Cardiac muscle cell (in vitro differentiated cells and primary cell): ENCODE measurements around the gene MYO5A. TPM values are rescaled to one million over a fixed set of nuclear protein-coding genes. Genes with fewer than 3 reads are reported as not detected.
A peak's percentile ranks its signal among the peaks of the same experiment; 100 is the strongest.

Source experiments
- DNase-seq, 2 donors: peaks; one replicate each; pipeline versions ENCODE4 v3.0.0 to v3.0.0-alpha.2; 2010 to 2017; ENCODE audit warnings: low read depth in 1 of 2, low spot score in 1 of 2
- H3K27ac ChIP-seq: fragments of 200-600 bp; sonication (generic); 2 replicates; pipeline ENCODE4 v1.5.1; 2016
- H3K27me3 ChIP-seq: fragments of 200-600 bp; sonication (generic); 2 replicates; pipeline ENCODE4 v1.6.0; 2016; ENCODE audit warnings: control low read depth
- H3K36me3 ChIP-seq: fragments of 200-600 bp; sonication (generic); 2 replicates; pipeline ENCODE4 v1.5.1; 2016; ENCODE audit warnings: control low read depth
- H3K4me1 ChIP-seq: fragments of 200-600 bp; sonication (generic); 2 replicates; pipeline ENCODE4 v1.8.1; 2017; ENCODE audit warnings: low read depth, mild to moderate bottlenecking, mixed run types
- H3K4me3 ChIP-seq: fragments of 200-600 bp; sonication (generic); 2 replicates; pipeline ENCODE4 v1.5.1; 2016; ENCODE audit warnings: mild to moderate bottlenecking
- H3K9me3 ChIP-seq: fragments of 200-600 bp; sonication (generic); 2 replicates; pipeline ENCODE4 v1.5.1; 2017; ENCODE audit warnings: low read depth, mild to moderate bottlenecking, control low read depth
- CTCF ChIP-seq: IDR thresholded peaks from 2 replicates; pipeline ENCODE4 v1.5.1; 2012; ENCODE audit warnings: low read depth, mild to moderate bottlenecking, low read length
- polyA plus RNA-seq: library from polyadenylated mRNA; unstranded; fragments of >200 nt; fragmentation: Nextera tagmentation; extraction: Ambion mirVana; gene quantifications from 2 replicates; pipeline ENCODE4 v1.2.1, GENCODE V29; 2016
- total RNA-seq: library from RNA; depleted of rRNA; stranded (reverse); fragments of >200 nt; gene quantifications from 2 replicates; pipeline ENCODE4 v1.2.3, GENCODE V29; 2016

Gene MYO5A
- total and polyA plus RNA-seq, 2 experiments from 2014 or later: 5.1 to 27.7 TPM

DNA sequence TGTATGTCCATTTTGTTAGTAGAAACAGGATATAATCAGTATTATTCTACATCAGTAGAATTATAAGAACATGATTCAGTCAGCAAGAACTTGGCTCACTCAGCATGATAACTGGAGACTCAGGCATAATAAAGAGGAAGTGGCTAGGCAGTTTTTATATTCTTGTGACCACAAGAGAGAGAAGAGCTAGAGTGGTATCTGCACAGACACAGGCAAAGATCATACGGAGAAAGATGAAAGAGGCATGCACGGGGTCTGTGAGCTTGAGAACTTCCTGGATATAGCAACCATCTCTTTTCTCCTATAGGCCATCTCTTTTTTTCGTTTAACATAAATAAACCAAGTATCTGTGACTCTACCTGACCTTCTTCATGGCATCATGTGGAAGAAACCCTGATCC is 46.8 kb downstream of the MYO5A start:
- Histone ChIP-seq H3K4me3 (no peak overlapping the region), H3K27me3 (no peaks in the 10 kb centered on the region), H3K9me3 (no peaks in the 10 kb centered on the region), H3K27ac (no peak overlapping the region), H3K4me1 (peaks cover 23% of the 10 kb centered on the region), H3K36me3 (no peaks in the 10 kb centered on the region)
- TF ChIP-seq CTCF: no peak
- DNase-seq: peak in 1 of 2 donors; percentile 74

GRCh38 chr15:52480990-52481389 is 47.7 kb downstream of the MYO5A start:
- DNase-seq: no peak
- no peak for TF ChIP-seq CTCF

GRCh38 chr15:52466716-52467115 is 62.0 kb downstream of the MYO5A start:
- Histone ChIP-seq H3K4me3 (no peak overlapping the region), H3K27me3 (no peaks in the 10 kb centered on the region), H3K36me3 (no peaks in the 10 kb centered on the region), H3K27ac (no peak overlapping the region), H3K9me3 (no peaks in the 10 kb centered on the region), H3K4me1 (peaks cover 22% of the 10 kb centered on the region)
- TF ChIP-seq CTCF: no peak
- DNase-seq: no peak

More at GRCh38 chr15:52480990-52481389, 47.7 kb downstream of the MYO5A start:
- no peaks in the 10 kb centered on the region for H3K36me3 ChIP-seq
- no peaks in the 10 kb centered on the region for H3K27me3 ChIP-seq
- no peak overlapping the region for H3K27ac ChIP-seq
- no peaks in the 10 kb centered on the region for H3K9me3 ChIP-seq
- H3K4me1 ChIP-seq: peaks cover 16% of the 10 kb centered on the region
- H3K4me3 ChIP-seq: no peak overlapping the region

DNA sequence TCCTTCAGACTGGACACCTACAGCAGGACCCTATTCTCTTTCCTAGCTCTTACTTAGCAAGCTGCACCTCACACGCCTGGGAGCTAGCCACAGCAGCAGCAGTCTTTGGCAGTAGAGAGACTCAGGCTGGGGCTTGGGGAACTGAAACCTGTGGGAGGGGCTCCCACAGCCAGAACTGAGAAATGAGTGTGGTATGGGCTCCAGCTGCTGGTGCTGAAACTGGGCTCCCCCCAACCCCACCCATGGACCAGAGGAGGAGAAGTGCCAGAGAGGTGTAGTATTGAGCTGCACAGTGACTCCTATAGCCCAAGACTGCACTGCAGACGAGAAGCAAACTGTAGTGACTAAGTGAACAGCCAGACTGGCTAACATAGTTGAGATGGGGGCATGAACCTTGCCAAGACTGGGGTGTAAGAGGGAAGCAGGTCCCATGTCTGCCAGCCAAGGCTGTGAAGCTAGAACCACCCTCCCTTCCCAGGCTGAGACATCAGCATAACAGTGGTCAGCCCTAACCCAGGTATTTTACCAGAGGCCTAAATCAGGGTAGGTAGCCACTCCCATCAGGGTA is 62.5 kb downstream of the MYO5A start:
- no peak for TF ChIP-seq CTCF
- Histone ChIP-seq H3K27ac (no peak overlapping the region), H3K4me3 (no peak overlapping the region), H3K36me3 (no peaks in the 10 kb centered on the region), H3K4me1 (peaks cover 22% of the 10 kb centered on the region), H3K27me3 (no peaks in the 10 kb centered on the region), H3K9me3 (no peaks in the 10 kb centered on the region)
- DNase-seq: peak in 1 of 2 donors; percentile 16

GRCh38 chr15:52464478-52464877 is 64.2 kb downstream of the MYO5A start:
- no peak for DNase-seq
- no peak for TF ChIP-seq CTCF
- H3K27me3 ChIP-seq: no peaks in the 10 kb centered on the region
- peaks cover 22% of the 10 kb centered on the region for H3K4me1 ChIP-seq
- H3K9me3 ChIP-seq: no peaks in the 10 kb centered on the region
- H3K4me3 ChIP-seq: no peak overlapping the region
- H3K27ac ChIP-seq: no peak overlapping the region
- H3K36me3 ChIP-seq: no peaks in the 10 kb centered on the region
